Measurements from ENCODE around the gene VLDLR. TPM values are rescaled to one million over a fixed set of nuclear protein-coding genes. Genes with fewer than 3 reads are reported as not detected.

Gene VLDLR
- total RNA-seq: 4.9 and 5.2 TPM in 2 replicates

DNA sequence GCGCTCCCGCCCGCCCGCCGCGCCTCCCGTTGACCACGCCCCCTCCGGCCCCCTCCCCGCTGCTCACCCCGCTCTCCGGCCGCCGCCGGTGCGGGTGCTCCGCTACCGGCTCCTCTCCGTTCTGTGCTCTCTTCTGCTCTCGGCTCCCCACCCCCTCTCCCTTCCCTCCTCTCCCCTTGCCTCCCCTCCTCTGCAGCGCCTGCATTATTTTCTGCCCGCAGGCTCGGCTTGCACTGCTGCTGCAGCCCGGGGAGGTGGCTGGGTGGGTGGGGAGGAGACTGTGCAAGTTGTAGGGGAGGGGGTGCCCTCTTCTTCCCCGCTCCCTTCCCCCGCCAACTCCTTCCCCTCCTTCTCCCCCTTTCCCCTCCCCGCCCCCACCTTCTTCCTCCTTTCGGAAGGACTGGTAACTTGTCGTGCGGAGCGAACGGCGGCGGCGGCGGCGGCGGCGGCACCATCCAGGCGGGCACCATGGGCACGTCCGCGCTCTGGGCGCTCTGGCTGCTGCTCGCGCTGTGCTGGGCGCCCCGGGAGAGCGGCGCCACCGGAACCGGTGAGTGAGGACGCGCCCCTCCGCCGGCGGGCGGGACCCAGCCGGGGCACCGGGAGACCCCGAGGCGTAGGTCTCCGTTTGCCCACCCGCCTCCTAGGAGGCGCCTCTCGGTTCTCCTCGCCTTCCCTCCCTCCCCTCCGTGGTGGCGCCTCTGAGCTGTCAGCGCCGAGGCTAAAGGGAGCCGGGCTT, at the start of gene VLDLR:
TSS of gene VLDLR (plus strand) at position 66 of the 739 bp plus-strand sequence. CDS start at position 469, 403 bp downstream.
- intact Hi-C loops (cut with micrococcal nuclease): loop anchor here (1.0 to 10.0 kb wide), 11 partner anchors 17 to 903 kb away; partner anchors contain the start of genes PUM3, RFX3 and SMARCA2
- peak; percentile 22 for DNase-seq (ENCODE audit: low spot score)
- peak within 1 kb of the TSS; percentile 92 for H3K4me3 Mint-ChIP-seq
- peaks cover 6% of the 10 kb centered on the region for H3K9me3 Mint-ChIP-seq
- peaks cover 17% of the 10 kb centered on the region for H3K4me1 Mint-ChIP-seq (ENCODE audit: low read depth)
- peaks cover 26% of the 10 kb centered on the region for H3K27me3 Mint-ChIP-seq (ENCODE audit: insufficient read depth)
- H3K36me3 Mint-ChIP-seq (ENCODE audit: low read depth): peaks cover 2% of the 10 kb centered on the region
- H3K27ac Mint-ChIP-seq: peak within 1 kb of the TSS; percentile 93

DNA sequence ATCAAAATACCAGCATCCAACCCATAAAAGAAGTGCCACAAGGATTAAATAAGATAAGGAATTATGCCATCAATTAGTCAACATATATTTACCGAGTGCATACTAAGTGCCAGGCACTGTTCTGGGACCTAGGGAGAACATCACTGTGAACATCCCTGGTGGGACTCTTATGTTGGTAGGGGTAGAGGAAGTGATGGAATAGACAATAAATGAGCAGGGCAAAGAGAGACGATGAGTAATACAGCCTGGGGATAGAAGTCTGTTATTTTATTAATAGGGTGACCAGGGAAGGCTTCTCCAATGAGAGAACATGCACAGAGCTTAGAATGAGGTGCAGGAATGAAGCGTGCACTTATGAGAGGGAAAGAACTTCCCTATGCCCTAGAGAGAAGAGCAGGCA, 47.4 kb upstream of the VLDLR start:
- H3K4me3 Mint-ChIP-seq: no peak overlapping the region
- H3K27me3 Mint-ChIP-seq (ENCODE audit: insufficient read depth): peaks cover 5% of the 10 kb centered on the region
- no peaks in the 10 kb centered on the region for H3K9me3 Mint-ChIP-seq
- no peak overlapping the region for H3K27ac Mint-ChIP-seq
- intact Hi-C loops (cut with micrococcal nuclease): no loop called here
- H3K4me1 Mint-ChIP-seq (ENCODE audit: low read depth): no peaks in the 10 kb centered on the region
- H3K36me3 Mint-ChIP-seq (ENCODE audit: low read depth): no peaks in the 10 kb centered on the region
- no peak for DNase-seq (ENCODE audit: low spot score)

DNA sequence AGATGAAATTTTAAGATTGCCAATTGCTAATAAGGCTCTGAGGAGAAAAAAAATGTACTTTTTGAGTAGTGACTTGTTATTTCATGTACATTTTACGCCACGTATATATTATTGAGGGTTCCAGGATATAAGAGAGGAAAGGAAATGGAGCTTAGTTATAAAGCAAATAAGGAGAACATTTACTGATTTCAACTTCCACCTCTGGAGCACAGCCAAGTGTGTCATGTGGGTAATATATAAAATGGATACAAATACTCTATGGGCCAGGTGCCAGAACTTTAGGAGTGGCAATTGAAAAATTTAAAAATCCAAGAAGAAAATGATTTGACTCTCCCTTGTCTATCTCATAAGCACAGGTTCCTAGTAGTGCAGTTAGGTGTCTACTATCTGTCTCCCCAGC, 45.0 kb upstream of the VLDLR start:
- Mint-ChIP-seq H3K27ac (no peak overlapping the region), H3K36me3 (ENCODE audit: low read depth) (no peaks in the 10 kb centered on the region), H3K9me3 (no peaks in the 10 kb centered on the region), H3K27me3 (ENCODE audit: insufficient read depth) (peaks cover 5% of the 10 kb centered on the region), H3K4me3 (no peak overlapping the region), H3K4me1 (ENCODE audit: low read depth) (no peaks in the 10 kb centered on the region)
- intact Hi-C loops (cut with micrococcal nuclease): no loop called here
- no peak for DNase-seq (ENCODE audit: low spot score)

DNA sequence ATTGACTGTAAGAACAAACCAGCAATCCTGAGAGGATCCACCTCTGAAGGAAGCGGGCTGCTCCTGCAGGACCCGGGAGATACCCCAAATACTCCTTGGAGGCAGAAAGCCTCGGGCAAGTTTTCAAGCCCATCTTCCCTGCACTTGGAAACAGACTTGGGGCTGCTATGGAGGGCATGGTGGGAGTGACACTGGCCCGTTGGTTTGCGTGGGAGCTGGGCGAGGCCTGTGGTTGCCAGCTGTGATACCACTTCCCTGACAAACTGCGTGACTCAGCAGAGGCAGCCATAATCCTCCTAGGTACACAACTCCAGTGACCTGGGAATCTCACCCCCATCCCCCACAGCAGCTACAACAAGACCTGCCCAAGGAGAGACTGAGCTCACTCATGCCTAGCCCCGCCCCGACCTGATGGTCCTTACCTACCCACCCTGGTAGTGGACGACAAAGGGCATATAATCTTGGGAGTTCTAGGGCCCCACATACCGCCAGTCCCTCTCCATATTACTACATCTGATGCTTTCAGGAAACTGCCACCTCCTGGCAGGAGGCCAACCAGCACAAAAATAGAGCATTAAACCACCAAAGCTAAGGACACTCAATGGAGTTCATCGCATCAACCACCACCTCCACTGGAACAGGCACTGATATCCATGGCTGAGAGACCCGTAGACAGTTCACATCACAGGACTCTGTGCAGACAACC, 38.1 kb upstream of the VLDLR start:
- no peaks in the 10 kb centered on the region for H3K36me3 Mint-ChIP-seq (ENCODE audit: low read depth)
- peaks cover 20% of the 10 kb centered on the region for H3K27me3 Mint-ChIP-seq (ENCODE audit: insufficient read depth)
- no peak overlapping the region for H3K4me3 Mint-ChIP-seq
- intact Hi-C loops (cut with micrococcal nuclease): no loop called here
- DNase-seq (ENCODE audit: low spot score): no peak
- no peaks in the 10 kb centered on the region for H3K4me1 Mint-ChIP-seq (ENCODE audit: low read depth)
- no peak overlapping the region for H3K27ac Mint-ChIP-seq
- peaks cover 4% of the 10 kb centered on the region for H3K9me3 Mint-ChIP-seq

DNA sequence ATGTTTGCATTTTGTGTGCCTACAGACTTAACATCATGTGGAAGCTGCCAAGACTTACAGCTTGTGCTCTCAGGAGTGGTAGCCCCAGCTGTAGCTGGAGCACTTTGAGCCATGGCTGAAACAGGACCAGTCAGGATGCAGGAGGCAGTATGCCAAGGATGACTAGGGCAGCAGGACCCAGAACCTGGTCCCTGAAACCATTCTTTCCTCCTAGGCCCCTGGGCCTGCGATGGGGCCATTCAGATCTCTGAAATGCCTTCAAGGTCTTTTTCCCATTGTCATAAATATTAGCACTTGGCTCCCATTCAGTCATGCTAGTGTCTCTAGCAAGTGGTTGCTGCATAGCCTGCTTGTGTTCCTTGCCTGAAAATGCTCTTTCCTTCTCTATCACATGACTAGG, 29.6 kb upstream of the VLDLR start:
- Mint-ChIP-seq H3K4me1 (ENCODE audit: low read depth) (no peaks in the 10 kb centered on the region), H3K27ac (no peak overlapping the region), H3K9me3 (peaks cover 17% of the 10 kb centered on the region), H3K27me3 (ENCODE audit: insufficient read depth) (peaks cover 7% of the 10 kb centered on the region), H3K4me3 (no peak overlapping the region), H3K36me3 (ENCODE audit: low read depth) (no peaks in the 10 kb centered on the region)
- DNase-seq (ENCODE audit: low spot score): no peak
- intact Hi-C loops (cut with micrococcal nuclease): no loop called here

DNA sequence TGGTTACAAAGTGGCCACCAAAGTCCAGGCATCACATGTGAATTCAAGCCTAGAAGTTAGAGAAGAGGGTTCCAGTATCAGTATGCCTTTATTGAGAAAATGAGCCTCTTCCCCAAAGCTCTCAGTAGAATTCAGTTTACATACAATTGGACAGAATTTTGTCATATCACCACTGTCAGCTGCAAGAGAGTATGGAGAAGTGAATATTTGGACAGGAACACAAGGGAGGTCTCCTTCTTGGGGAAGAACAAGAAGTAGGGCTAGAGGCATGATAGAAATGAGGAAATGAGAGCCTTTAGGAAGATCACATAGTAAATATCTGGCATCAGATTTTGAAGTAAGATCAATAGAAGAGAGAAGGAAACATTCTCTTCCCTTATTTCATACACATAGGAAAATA, 27.8 kb upstream of the VLDLR start:
- DNase-seq (ENCODE audit: low spot score): no peak
- Mint-ChIP-seq H3K9me3 (peaks cover 17% of the 10 kb centered on the region), H3K4me3 (no peak overlapping the region), H3K27me3 (ENCODE audit: insufficient read depth) (peaks cover 9% of the 10 kb centered on the region), H3K27ac (no peak overlapping the region), H3K36me3 (ENCODE audit: low read depth) (no peaks in the 10 kb centered on the region), H3K4me1 (ENCODE audit: low read depth) (no peaks in the 10 kb centered on the region)
- intact Hi-C loops (cut with micrococcal nuclease): no loop called here

DNA sequence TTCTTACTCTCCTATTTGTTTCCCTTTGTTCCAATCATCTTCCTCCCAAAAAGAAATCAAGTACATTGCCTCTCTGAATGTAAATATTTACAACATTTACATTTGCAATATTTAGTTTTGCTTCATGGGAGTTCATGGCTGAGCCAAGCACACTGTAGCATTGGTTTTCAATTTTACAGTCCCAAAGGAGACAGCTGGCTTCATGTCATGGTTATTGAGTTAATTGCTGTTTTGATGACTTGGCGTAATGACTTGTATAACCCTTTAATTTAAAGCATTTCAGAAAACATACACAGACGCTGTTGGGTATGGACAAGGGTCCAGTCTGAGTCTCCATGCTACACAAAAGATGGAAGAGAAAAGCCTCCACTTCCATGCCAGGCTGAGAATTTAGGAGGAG, 25.6 kb upstream of the VLDLR start:
- H3K9me3 Mint-ChIP-seq: peaks cover 14% of the 10 kb centered on the region
- no peak for DNase-seq (ENCODE audit: low spot score)
- H3K36me3 Mint-ChIP-seq (ENCODE audit: low read depth): no peaks in the 10 kb centered on the region
- H3K4me3 Mint-ChIP-seq: no peak overlapping the region
- no peak overlapping the region for H3K27ac Mint-ChIP-seq
- H3K4me1 Mint-ChIP-seq (ENCODE audit: low read depth): no peaks in the 10 kb centered on the region
- intact Hi-C loops (cut with micrococcal nuclease): no loop called here
- H3K27me3 Mint-ChIP-seq (ENCODE audit: insufficient read depth): peaks cover 16% of the 10 kb centered on the region

DNA sequence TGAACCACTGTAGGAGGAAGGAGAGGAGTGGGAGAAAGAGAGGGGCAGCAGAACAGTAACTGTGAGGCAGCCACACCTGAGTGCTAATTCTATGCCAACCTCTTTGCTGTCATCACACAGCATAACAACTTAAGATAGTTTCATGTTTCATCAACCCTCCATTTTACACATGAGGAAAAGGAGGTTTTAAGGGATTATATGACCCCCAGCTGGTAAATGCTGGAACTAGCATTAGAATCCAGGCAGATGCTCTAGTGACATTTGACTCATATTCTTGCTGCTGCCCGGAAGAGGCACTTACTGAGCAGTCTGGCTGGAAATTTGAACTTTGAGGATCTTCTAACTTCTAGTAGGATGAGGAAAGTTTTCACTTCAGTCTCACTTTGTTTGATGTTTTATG, 24.1 kb upstream of the VLDLR start:
- Mint-ChIP-seq H3K9me3 (peaks cover 10% of the 10 kb centered on the region), H3K4me1 (ENCODE audit: low read depth) (no peaks in the 10 kb centered on the region), H3K4me3 (no peak overlapping the region), H3K27me3 (ENCODE audit: insufficient read depth) (peaks cover 25% of the 10 kb centered on the region), H3K36me3 (ENCODE audit: low read depth) (no peaks in the 10 kb centered on the region), H3K27ac (no peak overlapping the region)
- no peak for DNase-seq (ENCODE audit: low spot score)
- intact Hi-C loops (cut with micrococcal nuclease): no loop called here

DNA sequence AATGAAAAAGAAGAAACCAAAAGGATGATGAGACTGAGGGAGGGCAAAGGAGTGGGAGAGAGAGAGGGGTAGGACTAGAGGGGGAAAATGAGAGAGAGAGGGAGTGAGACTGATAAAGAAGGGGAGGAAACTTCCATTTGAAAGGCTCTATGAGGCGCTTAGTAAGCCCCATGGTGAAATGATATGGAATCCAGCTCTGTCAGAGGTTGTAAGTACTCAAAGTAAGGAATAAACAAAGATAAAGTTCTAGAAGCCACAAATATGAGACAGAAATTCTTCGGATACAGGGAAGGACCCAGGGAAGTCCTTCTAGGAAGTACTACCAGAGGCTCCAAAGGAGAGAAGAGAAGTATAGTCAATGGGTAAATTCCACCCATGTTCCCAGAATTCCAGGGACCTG, 21.7 kb upstream of the VLDLR start:
- Mint-ChIP-seq H3K27me3 (ENCODE audit: insufficient read depth) (peaks cover 33% of the 10 kb centered on the region), H3K4me3 (no peak overlapping the region), H3K36me3 (ENCODE audit: low read depth) (no peaks in the 10 kb centered on the region), H3K9me3 (no peaks in the 10 kb centered on the region), H3K4me1 (ENCODE audit: low read depth) (no peaks in the 10 kb centered on the region), H3K27ac (no peak overlapping the region)
- no peak for DNase-seq (ENCODE audit: low spot score)
- intact Hi-C loops (cut with micrococcal nuclease): no loop called here

DNA sequence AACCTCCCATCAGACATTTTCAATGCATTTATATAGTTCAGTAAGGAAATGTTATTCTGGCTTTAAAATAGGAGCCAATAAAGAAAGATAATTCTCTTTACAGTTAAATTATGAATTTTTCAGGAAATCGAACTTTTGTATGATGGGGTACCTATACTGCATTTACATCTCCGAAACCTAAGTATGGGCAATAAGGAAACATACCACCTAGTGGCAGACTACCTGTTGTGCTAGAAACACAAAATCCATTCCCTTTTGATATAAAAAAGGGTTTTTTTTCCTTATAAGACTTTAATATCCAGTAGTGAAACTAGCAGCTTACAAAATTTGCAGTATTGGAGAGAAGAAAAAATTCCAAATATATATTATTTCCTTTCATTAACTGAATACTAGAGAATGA, 21.3 kb upstream of the VLDLR start:
- DNase-seq (ENCODE audit: low spot score): no peak
- H3K36me3 Mint-ChIP-seq (ENCODE audit: low read depth): no peaks in the 10 kb centered on the region
- H3K27ac Mint-ChIP-seq: no peak overlapping the region
- peaks cover 33% of the 10 kb centered on the region for H3K27me3 Mint-ChIP-seq (ENCODE audit: insufficient read depth)
- no peak overlapping the region for H3K4me3 Mint-ChIP-seq
- intact Hi-C loops (cut with micrococcal nuclease): no loop called here
- H3K4me1 Mint-ChIP-seq (ENCODE audit: low read depth): no peaks in the 10 kb centered on the region
- no peaks in the 10 kb centered on the region for H3K9me3 Mint-ChIP-seq

DNA sequence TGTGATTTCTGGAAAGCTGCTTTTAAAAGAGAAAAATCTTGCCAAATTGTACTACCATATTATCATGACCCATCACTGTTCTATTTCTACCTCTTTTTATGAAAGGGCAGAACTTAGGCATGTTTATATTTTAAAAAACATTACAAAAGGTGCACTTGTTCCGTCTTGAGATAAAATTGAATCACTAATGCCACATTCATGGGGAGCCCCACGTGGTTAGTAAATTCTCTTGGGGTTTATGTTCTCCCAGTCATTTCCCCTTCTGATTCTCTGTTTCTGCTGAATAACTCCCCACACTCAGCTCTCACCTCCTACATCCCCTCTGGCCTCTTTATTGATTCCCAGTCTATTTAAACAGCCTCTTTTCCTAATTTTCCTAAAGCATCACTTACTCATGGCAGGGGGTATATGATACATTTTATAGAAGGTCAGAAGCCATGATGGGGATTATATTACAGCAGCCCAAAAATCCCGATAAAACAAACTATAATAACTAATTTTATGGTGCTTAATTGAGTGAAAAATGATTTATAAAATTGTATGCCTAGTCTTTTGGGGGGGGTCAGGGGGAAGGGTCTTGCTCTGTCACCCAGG, 19.7 kb upstream of the VLDLR start:
- Mint-ChIP-seq H3K36me3 (ENCODE audit: low read depth) (no peaks in the 10 kb centered on the region), H3K27ac (no peak overlapping the region), H3K27me3 (ENCODE audit: insufficient read depth) (peaks cover 35% of the 10 kb centered on the region), H3K9me3 (no peaks in the 10 kb centered on the region), H3K4me3 (no peak overlapping the region), H3K4me1 (ENCODE audit: low read depth) (no peaks in the 10 kb centered on the region)
- intact Hi-C loops (cut with micrococcal nuclease): no loop called here
- DNase-seq (ENCODE audit: low spot score): no peak

DNA sequence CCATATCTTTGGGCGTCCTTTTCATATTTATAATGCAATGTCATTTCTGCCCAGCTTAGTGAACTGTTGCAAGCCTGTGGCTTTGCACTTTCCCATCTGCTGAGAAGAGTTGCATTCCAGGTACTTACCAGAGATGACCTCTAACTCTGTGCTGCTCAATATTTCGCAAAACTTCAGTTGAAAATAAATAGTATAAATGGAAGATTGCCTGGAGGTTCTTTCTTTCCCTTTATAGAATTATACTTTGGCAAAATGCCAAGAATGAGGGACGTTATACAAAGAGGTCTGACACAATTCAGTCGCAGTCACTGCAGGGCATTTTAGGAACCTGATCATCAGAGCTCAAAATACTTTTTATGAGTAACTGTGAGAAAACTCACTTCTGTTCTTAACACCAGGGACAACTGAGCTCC, 18.9 kb upstream of the VLDLR start:
- Mint-ChIP-seq H3K36me3 (ENCODE audit: low read depth) (no peaks in the 10 kb centered on the region), H3K4me1 (ENCODE audit: low read depth) (no peaks in the 10 kb centered on the region)
- intact Hi-C loops (cut with micrococcal nuclease): no loop called here

DNA sequence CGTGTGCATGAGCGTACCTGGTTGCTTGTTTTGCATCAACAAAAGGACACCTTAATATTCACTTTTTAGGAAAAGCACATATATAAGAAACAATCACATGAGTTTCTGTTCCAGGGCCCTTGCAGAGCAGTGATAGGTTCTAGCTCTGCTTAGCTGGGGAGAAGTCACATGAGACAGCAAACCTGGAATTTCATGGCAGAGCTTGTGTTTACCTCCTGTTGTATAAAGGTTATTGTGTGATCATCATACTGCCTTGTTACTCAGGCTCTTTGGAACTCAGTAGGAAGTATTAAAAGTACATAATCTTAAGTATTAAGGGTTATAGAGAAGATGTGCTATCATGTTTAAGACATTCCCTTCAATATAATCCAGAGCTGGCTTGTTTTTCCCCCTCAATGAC, 18.0 kb upstream of the VLDLR start:
- no peak for DNase-seq (ENCODE audit: low spot score)
- Mint-ChIP-seq H3K36me3 (ENCODE audit: low read depth) (no peaks in the 10 kb centered on the region), H3K27ac (no peak overlapping the region), H3K4me3 (no peak overlapping the region), H3K4me1 (ENCODE audit: low read depth) (no peaks in the 10 kb centered on the region), H3K27me3 (ENCODE audit: insufficient read depth) (peaks cover 33% of the 10 kb centered on the region), H3K9me3 (no peaks in the 10 kb centered on the region)
- intact Hi-C loops (cut with micrococcal nuclease): no loop called here

More for the DNA sequence above, 18.9 kb upstream of the VLDLR start:
- DNase-seq (ENCODE audit: low spot score): no peak
- H3K4me3 Mint-ChIP-seq: no peak overlapping the region
- no peaks in the 10 kb centered on the region for H3K9me3 Mint-ChIP-seq
- peaks cover 38% of the 10 kb centered on the region for H3K27me3 Mint-ChIP-seq (ENCODE audit: insufficient read depth)
- no peak overlapping the region for H3K27ac Mint-ChIP-seq

Data from activated T-helper 1 cell treated with anti-CD3 and anti-CD28 coated beads, Interleukin-12 subunit alpha, Interleukin-12 subunit beta, Interleukin-2, Interleukin-4 antibody, amounts not matched to agents 30 ng/mL and 10 ng/mL and 1 ng/mL, durations not matched to agents 14 hours and 24 hours and 36 hours (primary cell).